Upper lobe of left lung (tissue), 6 donors: ENCODE data around the gene HSFX2. TPM values are rescaled to one million over a fixed set of nuclear protein-coding genes. Genes with fewer than 3 reads are reported as not detected.

ENCODE experiments used
- ATAC-seq, 2 donors: fragments of 200-7000 bp; cut with Tn5 transposase; one replicate each; pipeline ENCODE4 v1.9.1; 2022; ENCODE audit warnings: mild to moderate bottlenecking in 2 of 2, moderate library complexity in 2 of 2; ENCODE audit not compliant: low FRiP score in 2 of 2
- DNase-seq, 2 donors: peaks; one replicate each; pipeline ENCODE4 v3.0.0-alpha.2; 2019 to 2020
- H3K27ac ChIP-seq, 4 donors: fragments of 200-600 bp; sonication (generic); one replicate each; pipeline ENCODE4 v1.5.1; 2016 to 2019
- H3K27me3 ChIP-seq, 4 donors: fragments of 200-600 bp; sonication (generic); one replicate each; pipeline ENCODE4 v1.5.1; 2017 to 2019
- H3K36me3 ChIP-seq, 4 donors: fragments of 200-600 bp; sonication (generic); one replicate each; pipeline ENCODE4 v1.5.1; 2016 to 2019
- H3K4me1 ChIP-seq, 4 donors: fragments of 200-600 bp; sonication (generic); one replicate each; pipeline ENCODE4 v1.5.1; 2018 to 2019
- H3K4me3 ChIP-seq, 4 donors: fragments of 200-600 bp; sonication (generic); one replicate each; pipeline ENCODE4 v1.5.1; 2017 to 2019; ENCODE audit warnings: mild to moderate bottlenecking in 2 of 4, moderate library complexity in 1 of 4
- H3K9me3 ChIP-seq, 4 donors: fragments of 200-600 bp; sonication (generic); one replicate each; pipeline ENCODE4 v1.5.1; 2018 to 2019
- EP300 ChIP-seq, 4 donors: sonication (generic); formaldehyde crosslinking; IDR thresholded peaks; one replicate each; pipeline ENCODE4 v1.5.1; 2017; ENCODE audit warnings: antibody characterized with exemption in 4 of 4, control low read depth in 2 of 4
- POLR2A ChIP-seq, 4 donors: fragments of 450-650 bp; IDR thresholded peaks; one replicate each; pipeline ENCODE4 v1.5.1; 2016 to 2017; ENCODE audit warnings: antibody characterized with exemption in 4 of 4, mild to moderate bottlenecking in 2 of 4
- POLR2AphosphoS5 ChIP-seq, 2 donors: sonication (generic); formaldehyde crosslinking; IDR thresholded peaks; one replicate each; pipeline ENCODE4 v1.5.1; 2017; ENCODE audit warnings: antibody characterized with exemption in 2 of 2
- WGBS, 2 donors: methylation state at CpG; one replicate each; pipeline ENCODE4 v1.1.5; 2017 to 2018; 5-methylcytosine and 5-hydroxymethylcytosine counted together
- total RNA-seq, 6 donors: library from RNA; depleted of rRNA in 4 of 6; stranded (reverse); fragments of >200 nt in 4 of 6; gene quantifications; one replicate each; pipeline versions ENCODE4 v1.1.0 to v1.2.1, GENCODE V29; 2016 to 2021
- TF ChIP-seq, protein P1 (sequence below), 6 experiments: fragments of 450-650 bp in 4 of 6; fragments of 200-600 bp in 2 of 6; sonication (generic) in 2 of 6; IDR thresholded peaks; one replicate each; pipeline ENCODE4 v1.5.1; 2016 to 2019; ENCODE audit warnings: antibody characterized with exemption in 6 of 6
- donor health status: DM: no; HTN: no; CAD: no; lungs with moderate emphysema.
- donor health status: DM: no; HTN: yes; CAD: no; lungs with severe emphysema.

The HSFX2 gene
- total RNA-seq, 6 donors from 2014 or later = 0.24 to 0.49 TPM; not detected in 4

DNA sequence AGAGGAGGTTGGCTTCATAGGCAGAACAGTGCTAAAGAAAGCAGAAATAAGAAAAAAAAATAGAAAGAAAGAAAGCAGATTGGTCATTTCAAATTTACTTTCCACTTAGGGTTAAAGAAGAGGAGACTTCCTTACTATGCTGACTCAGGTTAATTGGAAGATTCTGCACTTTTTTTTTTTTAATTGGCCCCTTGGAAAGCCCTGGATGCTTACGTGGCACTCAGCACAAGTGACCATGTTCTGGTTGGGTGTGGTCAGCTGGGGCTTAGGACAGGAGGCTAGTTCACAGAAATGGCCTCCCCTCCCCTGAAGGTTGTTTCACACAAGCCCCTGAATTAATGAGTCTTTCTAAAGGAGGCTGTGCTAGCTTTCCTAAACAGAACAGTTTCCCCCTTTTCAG, 22.4 kb downstream of the HSFX2 start:
- Histone ChIP-seq H3K36me3 (no peaks in the 10 kb centered on the region), H3K27ac (no peak overlapping the region), H3K4me1 (no peaks in the 10 kb centered on the region), H3K27me3 (no peaks in the 10 kb centered on the region), H3K4me3 (no peak overlapping the region), H3K9me3 (no peaks in the 10 kb centered on the region)
- ATAC-seq (no peak), DNase-seq (no peak)
- WGBS, 2 donors = 14 to 58% methylated on average over 1 of the region's 1 CpG
- TF ChIP-seq EP300 (IDR thresholded peaks at IDR 0.05) = no peak
- TF ChIP-seq, protein P1, sequence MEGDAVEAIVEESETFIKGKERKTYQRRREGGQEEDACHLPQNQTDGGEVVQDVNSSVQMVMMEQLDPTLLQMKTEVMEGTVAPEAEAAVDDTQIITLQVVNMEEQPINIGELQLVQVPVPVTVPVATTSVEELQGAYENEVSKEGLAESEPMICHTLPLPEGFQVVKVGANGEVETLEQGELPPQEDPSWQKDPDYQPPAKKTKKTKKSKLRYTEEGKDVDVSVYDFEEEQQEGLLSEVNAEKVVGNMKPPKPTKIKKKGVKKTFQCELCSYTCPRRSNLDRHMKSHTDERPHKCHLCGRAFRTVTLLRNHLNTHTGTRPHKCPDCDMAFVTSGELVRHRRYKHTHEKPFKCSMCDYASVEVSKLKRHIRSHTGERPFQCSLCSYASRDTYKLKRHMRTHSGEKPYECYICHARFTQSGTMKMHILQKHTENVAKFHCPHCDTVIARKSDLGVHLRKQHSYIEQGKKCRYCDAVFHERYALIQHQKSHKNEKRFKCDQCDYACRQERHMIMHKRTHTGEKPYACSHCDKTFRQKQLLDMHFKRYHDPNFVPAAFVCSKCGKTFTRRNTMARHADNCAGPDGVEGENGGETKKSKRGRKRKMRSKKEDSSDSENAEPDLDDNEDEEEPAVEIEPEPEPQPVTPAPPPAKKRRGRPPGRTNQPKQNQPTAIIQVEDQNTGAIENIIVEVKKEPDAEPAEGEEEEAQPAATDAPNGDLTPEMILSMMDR (IDR thresholded peaks at IDR 0.05) = no peak
- TF ChIP-seq POLR2AphosphoS5 (IDR thresholded peaks at IDR 0.05) = no peak
- no peak for TF ChIP-seq POLR2A (IDR thresholded peaks at IDR 0.05)

DNA sequence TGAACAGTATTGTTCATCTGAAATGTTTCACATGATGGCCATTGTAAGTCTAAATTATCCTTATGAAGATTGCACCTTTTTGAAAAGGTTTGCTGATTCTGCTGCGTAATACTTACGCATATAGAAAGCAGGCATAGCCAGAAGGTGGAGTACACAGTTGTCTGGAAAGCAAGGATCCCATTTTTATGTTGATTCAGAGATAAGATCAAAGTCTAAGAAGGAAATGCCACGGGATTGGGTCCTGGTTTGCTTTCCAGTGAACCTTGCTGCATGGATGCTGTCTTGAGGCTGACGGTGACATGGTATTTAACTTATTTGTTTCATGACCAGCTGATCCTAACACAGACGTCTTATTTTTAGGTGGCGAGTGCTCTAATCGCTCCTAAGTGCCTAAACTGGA, 23.3 kb downstream of the HSFX2 start:
- H3K4me1 ChIP-seq = no peaks in the 10 kb centered on the region
- H3K4me3 ChIP-seq = no peak overlapping the region
- ATAC-seq (no peak), DNase-seq (no peak)
- 82 to 88% methylated on average over 5 to 7 of the region's 7 CpGs for WGBS, 2 donors
- no peaks in the 10 kb centered on the region for H3K9me3 ChIP-seq
- H3K27ac ChIP-seq = no peak overlapping the region
- no peaks in the 10 kb centered on the region for H3K36me3 ChIP-seq
- H3K27me3 ChIP-seq = no peaks in the 10 kb centered on the region
- no peak for TF ChIP-seq POLR2A (IDR thresholded peaks at IDR 0.05)
- TF ChIP-seq, protein P1 (IDR thresholded peaks at IDR 0.05) = no peak
- no peak for TF ChIP-seq EP300 (IDR thresholded peaks at IDR 0.05)
- no peak for TF ChIP-seq POLR2AphosphoS5 (IDR thresholded peaks at IDR 0.05)

DNA sequence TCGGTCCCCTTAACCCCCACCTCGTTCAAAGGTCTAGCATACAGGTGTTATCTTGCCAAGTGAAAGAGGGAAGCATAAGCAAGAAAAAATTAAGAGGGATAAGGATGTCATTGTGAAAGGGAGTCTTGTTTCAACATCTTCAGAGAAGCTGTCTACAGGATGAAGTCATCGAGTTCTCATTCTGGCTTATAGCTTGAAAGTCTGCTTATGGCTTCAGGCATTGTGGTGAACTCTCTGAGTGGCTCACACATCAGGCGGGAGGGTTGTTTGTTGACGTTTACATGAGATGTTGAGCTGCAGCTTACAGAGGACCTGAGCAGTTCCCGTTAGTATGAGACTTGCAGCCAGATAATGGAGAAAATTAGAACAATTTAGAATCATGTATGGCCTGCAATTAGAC, 24.4 kb downstream of the HSFX2 start:
- Histone ChIP-seq H3K9me3 (no peaks in the 10 kb centered on the region), H3K36me3 (no peaks in the 10 kb centered on the region), H3K27ac (no peak overlapping the region), H3K4me1 (no peaks in the 10 kb centered on the region), H3K27me3 (no peaks in the 10 kb centered on the region), H3K4me3 (no peak overlapping the region)
- ATAC-seq (no peak), DNase-seq (no peak)
- TF ChIP-seq EP300 (IDR thresholded peaks at IDR 0.05) (no peak), POLR2A (IDR thresholded peaks at IDR 0.05) (no peak), POLR2AphosphoS5 (IDR thresholded peaks at IDR 0.05) (no peak)
- TF ChIP-seq, protein P1 (IDR thresholded peaks at IDR 0.05) = no peak
- 51 to 59% methylated on average over 6 of the region's 6 CpGs for WGBS, 2 donors

DNA sequence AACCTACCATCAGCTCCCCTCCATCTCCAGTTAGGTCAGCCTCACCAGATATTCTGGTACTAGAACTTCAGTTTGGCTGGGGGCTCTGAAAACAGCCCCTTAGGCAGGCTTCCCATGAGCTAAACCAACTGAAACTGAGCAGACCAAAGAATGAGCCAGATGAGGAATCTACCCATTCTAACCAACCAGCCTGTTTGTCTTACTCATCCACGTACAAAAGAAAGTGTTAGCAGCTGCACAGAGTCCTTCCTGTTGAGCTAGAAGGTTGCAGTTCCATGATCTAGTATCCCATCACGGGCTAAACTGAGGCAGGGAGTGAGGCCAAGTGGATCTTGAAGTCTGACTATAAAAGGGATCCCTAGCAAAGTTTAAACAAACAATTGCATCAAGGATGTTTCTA, 25.3 kb downstream of the HSFX2 start:
- Histone ChIP-seq H3K27me3 (no peaks in the 10 kb centered on the region), H3K4me3 (no peak overlapping the region), H3K36me3 (no peaks in the 10 kb centered on the region), H3K9me3 (no peaks in the 10 kb centered on the region), H3K27ac (no peak overlapping the region), H3K4me1 (no peaks in the 10 kb centered on the region)
- 44 to 67% methylated on average over 1 to 2 of the region's 2 CpGs for whole genome bisulfite sequencing, 2 donors
- ATAC-seq (no peak), DNase-seq (no peak)
- TF ChIP-seq EP300 (IDR thresholded peaks at IDR 0.05) = no peak

DNA sequence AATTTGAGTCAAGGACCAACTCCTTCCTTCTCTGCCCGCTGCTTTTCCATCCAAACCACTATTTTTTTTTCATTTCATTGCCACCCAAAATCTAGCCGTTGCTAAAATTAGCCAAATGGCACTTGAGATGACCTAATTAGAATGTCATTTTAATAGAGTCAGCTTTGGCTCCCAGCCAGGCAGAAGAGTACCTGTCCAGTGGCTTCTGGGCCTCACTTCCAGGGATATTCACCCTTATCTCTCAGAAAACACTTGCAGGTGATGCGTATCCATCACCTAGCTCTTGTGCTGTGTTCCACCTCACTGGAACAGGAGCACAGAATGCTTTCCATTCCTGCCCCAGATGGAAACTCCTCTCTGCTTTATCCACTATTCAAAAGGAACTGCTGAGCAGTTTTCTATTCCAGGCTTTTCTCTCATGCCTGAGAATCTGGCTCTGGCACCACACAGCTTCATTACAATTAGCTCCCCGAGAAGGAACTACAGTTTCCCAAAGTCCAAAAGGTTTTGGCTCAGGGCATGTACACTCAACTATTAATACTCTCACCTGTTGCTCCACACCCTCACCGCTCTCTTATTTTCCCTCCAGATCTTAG, 26.3 kb downstream of the HSFX2 start:
- H3K27ac ChIP-seq = no peak overlapping the region
- H3K9me3 ChIP-seq = no peaks in the 10 kb centered on the region
- H3K4me3 ChIP-seq = no peak overlapping the region
- ATAC-seq (no peak), DNase-seq (no peak)
- H3K4me1 ChIP-seq = no peaks in the 10 kb centered on the region
- 73 to 93% methylated on average over 5 of the region's 5 CpGs for WGBS, 2 donors
- H3K36me3 ChIP-seq = no peaks in the 10 kb centered on the region
- no peaks in the 10 kb centered on the region for H3K27me3 ChIP-seq
- TF ChIP-seq, protein P1 (IDR thresholded peaks at IDR 0.05) = no peak
- TF ChIP-seq POLR2A (IDR thresholded peaks at IDR 0.05) = no peak
- no peak for TF ChIP-seq EP300 (IDR thresholded peaks at IDR 0.05)
- no peak for TF ChIP-seq POLR2AphosphoS5 (IDR thresholded peaks at IDR 0.05)
